ENCODE measurements around the gene LIX1. TPM values are rescaled to one million over a fixed set of nuclear protein-coding genes. Genes with fewer than 3 reads are reported as not detected.

The LIX1 gene
- not detected in 2 replicates for total RNA-seq

DNA sequence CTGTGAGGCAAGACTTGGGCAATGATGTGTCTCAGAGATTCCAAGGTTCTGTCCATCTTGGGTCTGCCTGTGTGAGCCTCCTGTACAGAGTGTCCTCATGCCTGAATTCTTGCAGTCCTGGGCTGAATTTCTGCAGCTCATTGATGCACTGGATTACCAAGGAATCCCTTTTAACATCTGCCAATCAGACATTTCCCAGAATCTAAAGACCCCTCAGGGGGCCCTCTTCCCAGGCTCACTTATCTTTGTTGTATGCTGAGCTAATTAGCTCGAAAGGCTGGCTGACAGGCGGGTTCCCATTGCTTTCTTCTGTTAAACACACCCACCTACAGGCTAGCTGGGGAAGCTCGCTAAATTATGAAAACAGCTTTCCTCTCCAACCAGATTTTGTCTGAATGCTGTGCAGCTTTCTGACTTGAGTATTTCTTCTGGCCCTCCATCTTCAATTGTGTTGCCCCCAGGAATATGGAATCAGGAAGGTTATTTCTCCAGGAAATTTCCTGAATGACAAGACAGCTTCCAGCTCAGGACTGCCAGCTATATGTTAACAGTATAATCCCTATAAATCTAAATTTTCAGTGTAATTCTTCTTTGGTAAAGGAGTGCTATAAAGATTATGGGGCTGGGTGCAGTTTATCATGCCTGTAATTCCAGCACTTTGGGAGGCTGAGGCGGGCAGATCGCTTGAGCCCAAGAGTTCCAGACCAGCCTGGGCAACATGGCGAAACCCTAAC is at the start of gene LIX1:
LIX1 (minus strand) TSS at position 91 of the 734 bp plus-strand sequence; CDS start at position 56, 35 bp downstream.

DNA sequence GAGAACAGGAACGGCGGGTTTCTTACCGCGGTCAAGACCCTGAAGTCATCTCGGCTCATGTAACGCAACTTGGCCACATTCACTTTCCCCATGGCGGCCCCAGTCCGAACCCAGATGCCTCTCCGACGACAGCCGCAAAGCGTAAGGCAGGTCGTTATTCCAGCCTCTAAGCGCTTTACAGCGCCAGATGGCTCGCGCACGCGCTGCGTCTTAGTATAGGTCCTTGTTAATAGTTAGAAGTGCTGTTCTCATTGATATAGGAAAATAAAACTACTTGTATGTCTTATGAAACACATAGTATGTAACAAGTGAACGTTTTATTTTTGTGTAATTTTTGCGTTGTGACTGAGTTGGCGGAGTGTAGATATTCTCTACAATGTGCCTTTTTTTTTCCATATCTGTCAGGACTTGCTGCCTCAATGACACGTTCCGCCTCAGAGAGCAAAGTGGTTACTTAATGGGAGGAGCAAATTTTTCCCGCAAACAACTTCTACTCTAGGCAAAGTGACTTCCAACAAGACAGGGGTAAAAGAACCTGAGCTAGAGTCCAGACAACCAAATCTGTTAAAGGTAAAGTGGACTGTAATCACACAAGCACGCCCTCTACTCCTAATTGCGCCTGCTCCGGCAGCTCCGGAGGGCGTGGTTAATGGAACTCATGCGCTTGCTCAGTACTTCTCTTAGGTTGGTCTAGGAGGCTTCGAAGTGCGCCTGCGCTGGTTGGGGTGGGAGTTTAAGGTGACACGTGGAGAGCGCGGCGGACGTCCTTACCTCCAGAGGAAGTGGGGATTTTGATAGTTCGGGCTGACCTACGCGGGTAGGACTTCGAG is 40.9 kb upstream of the LIX1 start, which contains the start of gene RIOK2:
RIOK2 (minus strand) TSS at position 148 of the 830 bp plus-strand sequence; CDS start at position 92, 56 bp downstream.

Other genes starting within 250 kb of the LIX1 start
- gene LNPEP, start 206.5 kb downstream of the LIX1 start, total RNA-seq: 6.1 and 7.2 TPM in 2 replicates
- 12.5 and 16.3 TPM in 2 replicates for gene RIOK2, start 40.6 kb upstream of the LIX1 start, total RNA-seq